ENCODE results near the gene GIGYF2. TPM values are rescaled to one million over a fixed set of nuclear protein-coding genes. Genes with fewer than 3 reads are reported as not detected.

The GIGYF2 gene
- polyA plus RNA-seq, 1 donor (not counting 4 experiments of a cell fraction or from before 2014, with no cell fraction given), result 35.5 TPM

DNA sequence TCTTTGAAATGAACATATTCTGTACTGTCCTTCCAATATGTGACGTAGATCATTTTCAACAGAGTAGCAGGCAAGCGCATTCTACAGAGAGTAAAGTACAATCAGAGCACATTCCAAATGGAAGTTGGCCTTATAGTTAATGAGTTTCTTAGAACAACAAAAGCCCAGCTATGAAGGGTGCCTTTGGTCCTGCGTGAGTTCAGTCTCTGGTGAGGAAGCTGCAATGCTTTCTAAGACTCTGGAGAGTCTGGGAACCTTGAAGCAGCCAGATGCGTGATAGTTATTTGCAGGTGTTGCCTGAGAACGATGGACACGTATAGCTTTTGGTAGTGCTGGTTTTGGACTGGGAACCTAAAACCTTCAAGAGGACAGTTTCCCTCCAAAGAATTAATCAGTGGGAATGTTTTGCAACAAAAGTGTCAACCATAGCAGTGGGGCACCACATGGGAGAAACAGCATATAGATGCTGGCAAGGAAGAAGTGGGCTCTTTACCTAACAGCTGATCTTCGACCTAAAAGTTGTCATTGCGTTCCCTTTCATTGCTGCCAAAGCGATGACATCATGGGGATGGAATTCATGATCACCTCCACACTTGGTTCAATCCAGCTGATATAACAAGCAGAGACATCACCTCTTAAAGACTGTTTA, 163.6 kb downstream of the GIGYF2 start:
- Histone ChIP-seq H3K4me2 (ENCODE audit: control insufficient read depth, extremely low read depth, insufficient read depth, low read depth, low read length) (no peak overlapping the region), H3K27me3 (ENCODE audit: control insufficient read depth, extremely low read depth, insufficient read depth, low read length) (no peaks in the 10 kb centered on the region), H3K9me3 (ENCODE audit: control insufficient read depth, low read depth, low read length) (no peaks in the 10 kb centered on the region), H3K9me1 (ENCODE audit: control insufficient read depth, extremely low read depth, insufficient read depth, low read length) (no peaks in the 10 kb centered on the region), H3K27ac (ENCODE audit: control insufficient read depth, insufficient read depth, low read length) (no peak overlapping the region), H3K79me2 (ENCODE audit: control insufficient read depth, insufficient read depth, low read length) (no peaks in the 10 kb centered on the region), H4K20me1 (ENCODE audit: control insufficient read depth, extremely low read depth, insufficient read depth, low read length) (no peaks in the 10 kb centered on the region), H3K9ac (ENCODE audit: control insufficient read depth, extremely low read depth, insufficient read depth, low read length) (no peak overlapping the region), H2AFZ (ENCODE audit: control insufficient read depth, low read length) (no peak overlapping the region), H3K4me3 (ENCODE audit: control insufficient read depth in 2 of 3, extremely low read depth in 1 of 3, insufficient read depth in 2 of 3, low read depth in 1 of 3, low read length in 3 of 3) (no peak overlapping the region), H3K36me3 (ENCODE audit: control insufficient read depth in 2 of 2, extremely low read depth in 1 of 2, insufficient read depth in 2 of 2, low read length in 2 of 2) (peaks cover 13 to 28% of the 10 kb centered on the region in 2 experiments), H3K4me1 (ENCODE audit: control insufficient read depth, extremely low read depth, insufficient read depth, low read length) (peaks cover 8% of the 10 kb centered on the region)
- FAIRE-seq, result no peak
- no peak for DNase-seq (ENCODE audit: low read depth, low spot score)
- TF ChIP-seq, protein P1, sequence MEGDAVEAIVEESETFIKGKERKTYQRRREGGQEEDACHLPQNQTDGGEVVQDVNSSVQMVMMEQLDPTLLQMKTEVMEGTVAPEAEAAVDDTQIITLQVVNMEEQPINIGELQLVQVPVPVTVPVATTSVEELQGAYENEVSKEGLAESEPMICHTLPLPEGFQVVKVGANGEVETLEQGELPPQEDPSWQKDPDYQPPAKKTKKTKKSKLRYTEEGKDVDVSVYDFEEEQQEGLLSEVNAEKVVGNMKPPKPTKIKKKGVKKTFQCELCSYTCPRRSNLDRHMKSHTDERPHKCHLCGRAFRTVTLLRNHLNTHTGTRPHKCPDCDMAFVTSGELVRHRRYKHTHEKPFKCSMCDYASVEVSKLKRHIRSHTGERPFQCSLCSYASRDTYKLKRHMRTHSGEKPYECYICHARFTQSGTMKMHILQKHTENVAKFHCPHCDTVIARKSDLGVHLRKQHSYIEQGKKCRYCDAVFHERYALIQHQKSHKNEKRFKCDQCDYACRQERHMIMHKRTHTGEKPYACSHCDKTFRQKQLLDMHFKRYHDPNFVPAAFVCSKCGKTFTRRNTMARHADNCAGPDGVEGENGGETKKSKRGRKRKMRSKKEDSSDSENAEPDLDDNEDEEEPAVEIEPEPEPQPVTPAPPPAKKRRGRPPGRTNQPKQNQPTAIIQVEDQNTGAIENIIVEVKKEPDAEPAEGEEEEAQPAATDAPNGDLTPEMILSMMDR (optimal IDR thresholded peaks at IDR 0.05 in 1 of 3, IDR thresholded peaks at IDR 0.05 in 1 of 3, conservative IDR thresholded peaks at IDR 0.05 in 1 of 3; ENCODE audit: extremely low read depth in 1 of 3, insufficient read depth in 2 of 3, low read length in 3 of 3), result no peak
- no peak for TF ChIP-seq EZH2 (IDR thresholded peaks at IDR 0.05; ENCODE audit: low read length)
- dilution Hi-C loops (cut with MboI; ENCODE audit: extremely low pct_ligation_motif_present, low sequenced_read_pairs), result loop anchor here (25.0 kb wide), 1 partner anchor 377 kb away; no protein-coding TSS in a partner anchor

DNA sequence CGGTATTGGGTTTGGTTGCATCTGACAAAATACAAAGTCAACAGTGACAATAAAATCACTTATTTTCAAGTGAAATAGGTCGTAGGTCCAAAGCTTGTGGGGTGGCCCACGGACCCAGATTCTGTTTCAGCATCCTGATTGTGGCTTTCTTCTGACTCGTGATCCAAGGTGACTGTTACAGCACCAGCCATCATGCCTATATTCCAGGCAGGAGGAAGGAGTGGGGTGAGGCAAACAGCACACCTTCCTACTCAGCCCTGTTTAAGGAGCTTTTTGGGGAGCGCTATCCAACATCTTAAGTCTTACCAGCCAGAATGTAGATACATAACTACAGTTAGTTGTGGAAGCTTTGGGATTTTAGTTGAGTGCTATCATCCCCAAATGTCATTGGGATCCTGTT, 164.2 kb downstream of the GIGYF2 start:
- FAIRE-seq (no peak), DNase-seq (ENCODE audit: low read depth, low spot score) (no peak)
- H3K27ac ChIP-seq (ENCODE audit: control insufficient read depth, insufficient read depth, low read length), result no peak overlapping the region
- no peaks in the 10 kb centered on the region for H3K9me3 ChIP-seq (ENCODE audit: control insufficient read depth, low read depth, low read length)
- H3K79me2 ChIP-seq (ENCODE audit: control insufficient read depth, insufficient read depth, low read length), result no peaks in the 10 kb centered on the region
- no peak overlapping the region for H2AFZ ChIP-seq (ENCODE audit: control insufficient read depth, low read length)
- H3K4me1 ChIP-seq (ENCODE audit: control insufficient read depth, extremely low read depth, insufficient read depth, low read length), result peaks cover 8% of the 10 kb centered on the region
- peaks cover 13 to 28% of the 10 kb centered on the region in 2 experiments for H3K36me3 ChIP-seq (ENCODE audit: control insufficient read depth in 2 of 2, extremely low read depth in 1 of 2, insufficient read depth in 2 of 2, low read length in 2 of 2)
- no peak overlapping the region for H3K4me3 ChIP-seq (ENCODE audit: control insufficient read depth in 2 of 3, extremely low read depth in 1 of 3, insufficient read depth in 2 of 3, low read depth in 1 of 3, low read length in 3 of 3)
- no peak for TF ChIP-seq EZH2 (IDR thresholded peaks at IDR 0.05; ENCODE audit: low read length)
- TF ChIP-seq, protein P1 (optimal IDR thresholded peaks at IDR 0.05 in 1 of 3, IDR thresholded peaks at IDR 0.05 in 1 of 3, conservative IDR thresholded peaks at IDR 0.05 in 1 of 3; ENCODE audit: extremely low read depth in 1 of 3, insufficient read depth in 2 of 3, low read length in 3 of 3), result no peak
- no peaks in the 10 kb centered on the region for H3K27me3 ChIP-seq (ENCODE audit: control insufficient read depth, extremely low read depth, insufficient read depth, low read length)
- dilution Hi-C loops (cut with MboI; ENCODE audit: extremely low pct_ligation_motif_present, low sequenced_read_pairs), result loop anchor here (25.0 kb wide), 1 partner anchor 376 kb away; no protein-coding TSS in a partner anchor
- no peaks in the 10 kb centered on the region for H4K20me1 ChIP-seq (ENCODE audit: control insufficient read depth, extremely low read depth, insufficient read depth, low read length)
- no peak overlapping the region for H3K4me2 ChIP-seq (ENCODE audit: control insufficient read depth, extremely low read depth, insufficient read depth, low read depth, low read length)
- no peaks in the 10 kb centered on the region for H3K9me1 ChIP-seq (ENCODE audit: control insufficient read depth, extremely low read depth, insufficient read depth, low read length)
- no peak overlapping the region for H3K9ac ChIP-seq (ENCODE audit: control insufficient read depth, extremely low read depth, insufficient read depth, low read length)
